ENCODE results near the gene COPG1. TPM values are rescaled to one million over a fixed set of nuclear protein-coding genes. Genes with fewer than 3 reads are reported as not detected.

The COPG1 gene
- total and polyA plus RNA-seq, 2 donors from 2014 or later: 107 to 173 TPM

DNA sequence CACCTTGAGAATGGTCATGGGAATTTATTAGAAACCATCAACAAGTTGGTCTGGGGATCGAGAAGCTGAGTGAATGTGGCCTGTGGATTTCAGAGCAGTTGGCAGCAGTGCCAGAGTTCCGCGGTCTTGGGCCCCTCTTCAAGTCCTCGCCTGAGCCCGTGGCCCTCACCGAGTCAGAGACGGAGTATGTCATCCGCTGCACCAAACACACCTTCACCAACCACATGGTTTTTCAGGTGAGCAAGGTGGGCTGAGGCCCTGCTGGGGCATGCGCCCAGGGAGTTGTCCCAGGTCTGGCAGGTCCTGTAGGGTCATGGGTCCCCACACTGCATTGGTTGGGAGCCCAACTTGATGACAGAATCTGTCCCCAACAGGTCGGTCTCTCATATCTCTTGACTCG is 22.3 kb downstream of the COPG1 start:
- intact Hi-C loops (cut with DNase I): no loop called here
- Histone ChIP-seq H3K9me3 (ENCODE audit: control insufficient read depth in 2 of 3, insufficient read depth in 1 of 3, low read length in 3 of 3) (no peaks in the 10 kb centered on the region), H3K36me3 (ENCODE audit: control insufficient read depth in 2 of 3, insufficient read depth in 3 of 3, low read length in 3 of 3) (peaks cover 19 to 94% (median 53%) of the 10 kb centered on the region in 3 donors), H3K4me3 (ENCODE audit: low read length in 3 of 3) (no peak overlapping the region), H3K27ac (ENCODE audit: low read depth in 2 of 2, low read length in 2 of 2) (no peak overlapping the region), H3K4me1 (ENCODE audit: control insufficient read depth in 2 of 3, insufficient read depth in 2 of 3, low read depth in 1 of 3, low read length in 3 of 3) (no peaks in the 10 kb centered on the region), H3K27me3 (ENCODE audit: control insufficient read depth, insufficient read depth, low read length) (no peaks in the 10 kb centered on the region), H3K9ac (ENCODE audit: low read length in 3 of 3) (no peak overlapping the region)
- FAIRE-seq (no peak), DNase-seq (no peak)
- TF ChIP-seq, protein P1, sequence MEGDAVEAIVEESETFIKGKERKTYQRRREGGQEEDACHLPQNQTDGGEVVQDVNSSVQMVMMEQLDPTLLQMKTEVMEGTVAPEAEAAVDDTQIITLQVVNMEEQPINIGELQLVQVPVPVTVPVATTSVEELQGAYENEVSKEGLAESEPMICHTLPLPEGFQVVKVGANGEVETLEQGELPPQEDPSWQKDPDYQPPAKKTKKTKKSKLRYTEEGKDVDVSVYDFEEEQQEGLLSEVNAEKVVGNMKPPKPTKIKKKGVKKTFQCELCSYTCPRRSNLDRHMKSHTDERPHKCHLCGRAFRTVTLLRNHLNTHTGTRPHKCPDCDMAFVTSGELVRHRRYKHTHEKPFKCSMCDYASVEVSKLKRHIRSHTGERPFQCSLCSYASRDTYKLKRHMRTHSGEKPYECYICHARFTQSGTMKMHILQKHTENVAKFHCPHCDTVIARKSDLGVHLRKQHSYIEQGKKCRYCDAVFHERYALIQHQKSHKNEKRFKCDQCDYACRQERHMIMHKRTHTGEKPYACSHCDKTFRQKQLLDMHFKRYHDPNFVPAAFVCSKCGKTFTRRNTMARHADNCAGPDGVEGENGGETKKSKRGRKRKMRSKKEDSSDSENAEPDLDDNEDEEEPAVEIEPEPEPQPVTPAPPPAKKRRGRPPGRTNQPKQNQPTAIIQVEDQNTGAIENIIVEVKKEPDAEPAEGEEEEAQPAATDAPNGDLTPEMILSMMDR (IDR thresholded peaks at IDR 0.05; ENCODE audit: borderline replicate concordance, extremely low read depth, insufficient read depth): no peak

DNA sequence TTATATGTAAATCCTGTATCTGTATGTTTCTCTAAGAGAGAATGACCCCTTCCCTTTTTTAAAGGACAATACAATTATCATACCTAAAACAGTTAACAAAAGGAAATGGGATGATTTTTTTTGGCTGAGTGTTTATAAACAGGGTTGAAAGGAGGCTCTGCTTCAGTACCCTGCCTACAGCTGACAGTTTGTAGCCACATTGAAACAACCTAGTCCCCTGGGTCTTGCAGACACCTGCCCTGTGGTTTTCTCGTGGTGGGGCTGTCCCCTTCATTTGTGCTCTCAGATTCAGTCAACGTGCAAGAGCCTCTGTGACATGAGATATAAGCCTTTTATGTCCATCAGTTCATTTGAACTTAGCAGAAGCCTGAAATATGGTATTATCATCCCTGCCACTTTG is 27.0 kb downstream of the COPG1 start:
- peaks cover 4 to 49% (median 30%) of the 10 kb centered on the region in 3 donors for H3K36me3 ChIP-seq (ENCODE audit: control insufficient read depth in 2 of 3, insufficient read depth in 3 of 3, low read length in 3 of 3)
- DNase-seq: no peak
- H3K4me1 ChIP-seq (ENCODE audit: control insufficient read depth in 2 of 3, insufficient read depth in 2 of 3, low read depth in 1 of 3, low read length in 3 of 3): peaks cover 2 to 9% (median 6%) of the 10 kb centered on the region in 3 donors
- no peak overlapping the region for H3K27ac ChIP-seq (ENCODE audit: low read depth in 2 of 2, low read length in 2 of 2)
- H3K27me3 ChIP-seq (ENCODE audit: control insufficient read depth, insufficient read depth, low read length): no peaks in the 10 kb centered on the region
- intact Hi-C loops (cut with DNase I): no loop called here
- TF ChIP-seq, protein P1 (IDR thresholded peaks at IDR 0.05; ENCODE audit: borderline replicate concordance, extremely low read depth, insufficient read depth): no peak
- H3K9me3 ChIP-seq (ENCODE audit: control insufficient read depth in 2 of 3, insufficient read depth in 1 of 3, low read length in 3 of 3): no peaks in the 10 kb centered on the region
- H3K4me3 ChIP-seq (ENCODE audit: low read length in 3 of 3): no peak overlapping the region
- no peak overlapping the region for H3K9ac ChIP-seq (ENCODE audit: low read length in 3 of 3)
- FAIRE-seq: no peak

DNA sequence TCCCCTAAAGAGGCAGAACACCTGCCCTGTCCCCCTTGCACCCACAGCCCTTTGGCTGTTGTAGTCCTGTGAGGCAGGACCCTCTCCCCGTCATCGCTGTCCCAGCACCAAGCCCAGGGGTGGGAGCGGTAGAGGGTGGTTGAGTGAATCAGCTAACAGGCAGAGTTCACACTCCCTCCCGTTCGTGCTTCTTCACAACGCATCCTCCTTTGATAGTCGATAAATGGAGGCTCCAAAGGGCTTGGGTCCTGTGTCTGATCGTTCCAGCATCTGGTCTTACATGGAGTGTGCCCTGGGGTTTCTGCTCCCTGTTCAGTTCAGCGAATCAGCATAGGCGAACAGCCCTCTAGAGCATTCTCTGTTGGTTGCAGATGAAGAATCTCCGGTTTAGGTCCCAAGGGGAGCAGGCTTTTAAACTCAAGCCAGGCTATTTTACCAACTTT is 28.4 kb downstream of the COPG1 start:
- H3K27ac ChIP-seq (ENCODE audit: low read depth in 2 of 2, low read length in 2 of 2): peak overlapping the region; percentile 92 to 95
- DNase-seq: peak in 3 of 5 donors; percentile 27 to 56 (median 45)
- intact Hi-C loops (cut with DNase I): no loop called here
- H3K27me3 ChIP-seq (ENCODE audit: control insufficient read depth, insufficient read depth, low read length): no peaks in the 10 kb centered on the region
- no peak for FAIRE-seq
- H3K36me3 ChIP-seq (ENCODE audit: control insufficient read depth in 2 of 3, insufficient read depth in 3 of 3, low read length in 3 of 3): peaks cover 4 to 36% (median 21%) of the 10 kb centered on the region in 3 donors
- TF ChIP-seq, protein P1 (IDR thresholded peaks at IDR 0.05; ENCODE audit: borderline replicate concordance, extremely low read depth, insufficient read depth): no peak
- H3K9me3 ChIP-seq (ENCODE audit: control insufficient read depth in 2 of 3, insufficient read depth in 1 of 3, low read length in 3 of 3): no peaks in the 10 kb centered on the region
- peaks cover 2 to 9% (median 6%) of the 10 kb centered on the region in 3 donors for H3K4me1 ChIP-seq (ENCODE audit: control insufficient read depth in 2 of 3, insufficient read depth in 2 of 3, low read depth in 1 of 3, low read length in 3 of 3)
- peak overlapping the region in 2 of 3 donors; percentile 67 to 88 for H3K9ac ChIP-seq (ENCODE audit: low read length in 3 of 3)
- peak overlapping the region in 2 of 3 donors; percentile 81 to 84 for H3K4me3 ChIP-seq (ENCODE audit: low read length in 3 of 3)
